ENCODE measurements around the gene PATJ. TPM values are rescaled to one million over a fixed set of nuclear protein-coding genes. Genes with fewer than 3 reads are reported as not detected.
A peak's percentile ranks its signal among the peaks of the same experiment; 100 is the strongest.

Gene PATJ
- total and polyA plus RNA-seq, 5 donors: 36.3 to 72.3 (median 51.8) TPM

DNA sequence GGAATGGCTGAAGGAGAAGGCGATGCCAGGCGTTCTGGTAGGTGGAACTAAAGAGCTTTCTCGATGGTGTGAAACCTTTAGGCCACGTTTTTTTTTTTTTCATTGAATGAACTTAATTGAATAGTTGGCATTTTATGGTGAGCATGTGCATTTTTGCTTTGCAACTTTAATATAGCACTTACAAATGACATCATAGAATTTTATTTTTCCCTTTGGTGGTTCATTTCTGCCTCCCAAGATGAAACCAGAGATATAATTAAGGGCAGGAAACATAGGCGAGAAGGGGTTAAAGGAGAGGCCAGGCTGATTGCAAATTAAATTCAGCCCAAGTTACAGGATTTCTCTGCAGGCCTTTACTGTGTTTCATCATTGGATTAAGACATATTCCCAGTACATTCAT is 366.8 kb downstream of the PATJ start:
- intact Hi-C loops (cut with DNase I): no loop called here
- ATAC-seq (no peak), DNase-seq (no peak)
- no peak overlapping the region for H3K27ac ChIP-seq (ENCODE audit: low read length)
- no peak overlapping the region for H3K4me3 ChIP-seq (ENCODE audit: low read length)
- H3K27me3 ChIP-seq (ENCODE audit: control insufficient read depth, insufficient read depth): no peaks in the 10 kb centered on the region
- H3K4me1 ChIP-seq (ENCODE audit: control insufficient read depth, insufficient read depth, low read length): peaks cover 1% of the 10 kb centered on the region
- 87% methylated on average over 5 of the region's 5 CpGs for WGBS
- no peaks in the 10 kb centered on the region for H3K9me3 ChIP-seq (ENCODE audit: control insufficient read depth, low read length)

GRCh38 chr1:62110198-62110817 is 368.0 kb downstream of the PATJ start:
- intact Hi-C loops (cut with DNase I): no loop called here
- WGBS: 78% methylated on average over 11 of the region's 11 CpGs
- no peaks in the 10 kb centered on the region for H3K27me3 ChIP-seq (ENCODE audit: control insufficient read depth, insufficient read depth)

DNA sequence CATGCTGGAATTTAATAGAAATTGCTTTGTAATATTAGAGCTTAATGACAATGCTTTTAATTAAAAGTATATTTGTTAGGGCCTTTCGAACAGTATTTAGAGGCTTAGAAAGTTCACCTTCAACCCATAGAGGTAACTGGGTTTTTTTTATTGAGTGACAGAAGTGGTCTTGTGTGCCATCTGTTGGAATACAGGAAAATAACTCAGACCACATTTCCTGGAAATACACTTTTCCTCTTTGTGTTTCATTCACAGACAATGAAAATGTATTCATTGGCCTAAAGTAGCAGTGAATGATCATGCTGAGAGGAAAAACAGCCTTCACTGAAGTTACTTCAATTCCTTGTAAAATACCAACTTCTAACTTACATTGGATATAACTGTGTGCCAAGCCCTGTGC is 368.8 kb downstream of the PATJ start:
- H3K4me3 ChIP-seq (ENCODE audit: low read length): no peak overlapping the region
- no peaks in the 10 kb centered on the region for H3K9me3 ChIP-seq (ENCODE audit: control insufficient read depth, low read length)
- no peaks in the 10 kb centered on the region for H3K27me3 ChIP-seq (ENCODE audit: control insufficient read depth, insufficient read depth)
- ATAC-seq: no peak
- DNase-seq: no peak
- intact Hi-C loops (cut with DNase I): no loop called here
- WGBS: 99% methylated on average over 1 of the region's 1 CpG
- no peaks in the 10 kb centered on the region for H3K4me1 ChIP-seq (ENCODE audit: control insufficient read depth, insufficient read depth, low read length)
- no peak overlapping the region for H3K27ac ChIP-seq (ENCODE audit: low read length)

More at GRCh38 chr1:62110198-62110817, 368.0 kb downstream of the PATJ start:
- peaks cover under 1% of the 10 kb centered on the region for H3K4me1 ChIP-seq (ENCODE audit: control insufficient read depth, insufficient read depth, low read length)
- H3K27ac ChIP-seq (ENCODE audit: low read length): no peak overlapping the region
- no peak for ATAC-seq
- DNase-seq: no peak
- H3K4me3 ChIP-seq (ENCODE audit: low read length): no peak overlapping the region
- no peaks in the 10 kb centered on the region for H3K9me3 ChIP-seq (ENCODE audit: control insufficient read depth, low read length)

DNA sequence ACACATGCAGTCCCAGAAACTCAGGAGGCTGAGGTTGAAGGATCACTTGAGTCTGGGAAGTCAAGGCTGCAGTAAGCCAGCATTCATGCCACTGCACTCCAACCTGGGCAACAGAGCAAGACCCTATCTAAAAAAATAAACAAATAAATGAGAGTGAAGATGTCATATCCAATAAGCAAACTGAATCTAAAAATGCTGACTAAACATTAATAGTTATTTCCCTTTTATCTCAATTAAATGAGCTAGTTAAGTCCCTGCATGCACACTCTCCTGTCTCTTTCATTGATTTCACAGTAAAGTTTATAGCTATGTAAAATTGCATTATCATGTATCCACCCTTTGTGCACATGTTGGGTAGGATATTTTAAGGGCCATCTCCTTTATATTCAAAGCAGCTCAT is 371.2 kb downstream of the PATJ start:
- H3K27ac ChIP-seq (ENCODE audit: low read length): no peak overlapping the region
- no peaks in the 10 kb centered on the region for H3K9me3 ChIP-seq (ENCODE audit: control insufficient read depth, low read length)
- no peak overlapping the region for H3K4me3 ChIP-seq (ENCODE audit: low read length)
- no peaks in the 10 kb centered on the region for H3K4me1 ChIP-seq (ENCODE audit: control insufficient read depth, insufficient read depth, low read length)
- no peaks in the 10 kb centered on the region for H3K27me3 ChIP-seq (ENCODE audit: control insufficient read depth, insufficient read depth)
- DNase-seq: no peak
- intact Hi-C loops (cut with DNase I): no loop called here
- no peak for ATAC-seq

DNA sequence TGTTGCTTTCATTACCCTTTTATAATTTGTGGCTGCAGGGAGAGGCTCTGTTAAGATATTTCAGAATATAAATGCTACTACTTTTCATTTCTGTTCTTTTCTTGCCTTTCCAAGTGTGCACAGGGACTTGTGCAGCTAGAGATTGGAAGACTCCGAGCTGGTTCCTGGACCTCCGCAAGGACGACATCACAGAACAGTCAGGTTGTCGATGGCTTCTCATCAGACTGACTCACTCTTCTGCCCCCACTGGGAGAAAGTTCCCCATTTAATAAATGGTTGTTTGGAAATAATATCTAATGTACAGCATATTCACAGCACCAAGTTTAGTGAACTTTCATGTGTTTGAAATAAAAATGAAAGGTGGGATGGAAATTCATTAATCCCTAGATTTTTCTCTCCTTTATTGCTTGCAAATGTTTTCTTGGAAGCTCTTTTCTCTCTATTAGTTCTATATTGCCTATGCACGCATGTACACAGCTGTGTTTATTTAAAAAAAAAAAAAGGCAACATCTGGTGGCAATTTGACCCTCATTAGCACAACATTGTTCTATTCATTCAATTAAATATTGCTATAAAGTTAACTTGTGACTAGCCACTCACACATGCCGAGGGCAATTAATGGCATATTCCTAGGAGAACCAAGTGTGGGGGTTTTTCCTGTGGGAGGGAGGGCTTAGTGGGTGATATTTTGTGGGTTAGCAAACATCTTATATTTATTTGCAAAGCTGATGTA is 374.9 kb downstream of the PATJ start:
- no peak overlapping the region for H3K4me3 ChIP-seq (ENCODE audit: low read length)
- intact Hi-C loops (cut with DNase I): no loop called here
- ATAC-seq (no peak), DNase-seq (no peak)
- 87% methylated on average over 6 of the region's 6 CpGs for WGBS
- no peaks in the 10 kb centered on the region for H3K27me3 ChIP-seq (ENCODE audit: control insufficient read depth, insufficient read depth)
- H3K9me3 ChIP-seq (ENCODE audit: control insufficient read depth, low read length): no peaks in the 10 kb centered on the region
- no peak overlapping the region for H3K27ac ChIP-seq (ENCODE audit: low read length)
- no peaks in the 10 kb centered on the region for H3K4me1 ChIP-seq (ENCODE audit: control insufficient read depth, insufficient read depth, low read length)

DNA sequence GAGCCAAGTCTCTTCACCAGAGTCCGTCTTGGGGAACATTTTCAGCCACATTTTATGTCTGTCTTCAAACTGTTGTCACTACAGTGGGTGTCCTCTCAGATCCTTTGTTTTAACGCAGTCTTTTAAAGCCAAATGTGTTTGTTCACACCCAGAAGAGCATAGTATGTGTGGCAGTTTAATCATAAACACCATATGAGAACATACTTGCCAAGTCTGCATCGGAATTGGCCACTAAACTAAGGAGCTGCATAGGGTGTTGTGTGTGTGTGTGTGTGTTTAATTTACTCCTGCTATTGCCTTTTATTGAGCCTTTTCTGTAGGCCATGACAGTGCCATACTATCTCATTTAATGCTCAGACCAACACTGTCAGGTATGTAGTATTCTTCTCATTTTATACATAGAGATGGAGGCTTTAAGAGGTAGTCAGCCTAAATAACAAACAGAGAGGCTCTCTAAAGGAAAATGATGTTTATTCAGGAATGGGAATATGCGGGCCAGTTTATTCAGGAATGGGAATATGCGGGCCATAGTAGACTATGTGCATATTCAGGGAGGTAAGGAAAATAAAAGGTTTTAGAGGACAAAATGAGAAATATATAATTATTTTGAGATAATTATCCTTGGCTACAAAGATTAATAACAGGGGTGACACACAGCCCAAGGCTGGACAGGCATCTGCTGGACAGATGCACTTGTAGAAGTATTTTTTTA is 384.5 kb downstream of the PATJ start:
- H3K27ac ChIP-seq (ENCODE audit: low read length): no peak overlapping the region
- no peaks in the 10 kb centered on the region for H3K4me1 ChIP-seq (ENCODE audit: control insufficient read depth, insufficient read depth, low read length)
- H3K27me3 ChIP-seq (ENCODE audit: control insufficient read depth, insufficient read depth): no peaks in the 10 kb centered on the region
- intact Hi-C loops (cut with DNase I): no loop called here
- 90% methylated on average over 5 of the region's 5 CpGs for WGBS
- ATAC-seq (no peak), DNase-seq (no peak)
- H3K9me3 ChIP-seq (ENCODE audit: control insufficient read depth, low read length): no peaks in the 10 kb centered on the region
- H3K4me3 ChIP-seq (ENCODE audit: low read length): no peak overlapping the region

DNA sequence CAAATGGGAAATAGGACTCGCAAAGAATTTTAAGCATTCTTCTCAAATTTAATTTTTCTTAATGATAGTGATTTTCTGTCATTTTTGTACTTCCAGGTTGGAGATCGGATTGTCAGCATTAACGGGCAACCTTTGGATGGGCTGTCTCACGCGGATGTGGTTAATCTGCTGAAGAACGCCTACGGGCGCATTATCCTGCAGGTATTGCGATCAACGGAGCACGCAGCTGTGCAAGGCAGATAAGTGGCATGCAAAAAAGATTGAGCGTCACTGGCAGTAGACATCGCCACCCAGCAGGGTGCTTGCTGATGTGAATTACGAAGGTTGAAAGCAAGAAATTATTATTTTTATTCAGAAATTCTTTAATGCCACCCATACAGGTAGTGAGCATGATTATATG is 386.5 kb downstream of the PATJ start:
- Histone ChIP-seq H3K27me3 (ENCODE audit: control insufficient read depth, insufficient read depth) (no peaks in the 10 kb centered on the region), H3K4me1 (ENCODE audit: control insufficient read depth, insufficient read depth, low read length) (no peaks in the 10 kb centered on the region), H3K9me3 (ENCODE audit: control insufficient read depth, low read length) (no peaks in the 10 kb centered on the region), H3K27ac (ENCODE audit: low read length) (no peak overlapping the region), H3K4me3 (ENCODE audit: low read length) (no peak overlapping the region)
- 93% methylated on average over 14 of the region's 14 CpGs for WGBS
- DNase-seq (no peak), ATAC-seq (no peak)
- intact Hi-C loops (cut with DNase I): no loop called here

DNA sequence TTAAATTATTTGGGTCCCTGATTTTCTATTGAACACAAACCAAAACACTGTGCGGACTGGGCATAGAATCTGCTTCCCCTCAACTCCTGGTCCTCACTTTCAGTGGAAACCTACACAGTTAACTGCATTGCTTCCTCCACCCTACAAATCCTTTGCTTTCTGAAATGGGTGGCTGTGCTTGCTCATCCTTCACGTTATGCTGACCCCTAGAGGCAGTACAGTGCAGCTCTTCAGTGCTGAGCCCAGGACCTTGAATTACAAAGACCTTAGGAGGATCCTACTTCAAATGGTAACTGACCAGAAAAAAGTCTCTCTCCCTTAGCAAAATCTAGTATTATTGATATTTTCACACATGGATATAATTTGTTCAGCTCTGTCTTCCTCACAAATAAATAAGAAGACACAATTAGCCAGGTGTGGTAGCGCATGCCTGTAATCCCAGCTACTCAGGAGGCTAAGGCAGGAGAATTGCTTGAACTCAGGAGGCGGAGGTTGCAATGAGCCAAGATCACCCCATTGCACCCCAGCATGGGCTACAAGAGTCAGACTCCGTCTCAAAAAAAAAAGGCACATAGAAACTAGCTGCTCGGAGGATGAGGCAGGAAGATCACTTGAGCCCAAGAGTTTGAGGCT is 388.9 kb downstream of the PATJ start:
- no peaks in the 10 kb centered on the region for H3K4me1 ChIP-seq (ENCODE audit: control insufficient read depth, insufficient read depth, low read length)
- no peak overlapping the region for H3K27ac ChIP-seq (ENCODE audit: low read length)
- ATAC-seq (peak; percentile 70 to 80), DNase-seq (no peak)
- 69% methylated on average over 6 of the region's 6 CpGs for WGBS
- H3K27me3 ChIP-seq (ENCODE audit: control insufficient read depth, insufficient read depth): no peaks in the 10 kb centered on the region
- H3K4me3 ChIP-seq (ENCODE audit: low read length): no peak overlapping the region
- intact Hi-C loops (cut with DNase I): loop anchor here in 1 of 4 donors (10.0 kb wide), 1 partner anchor 46 kb away; no protein-coding TSS in a partner anchor
- H3K9me3 ChIP-seq (ENCODE audit: control insufficient read depth, low read length): no peaks in the 10 kb centered on the region

DNA sequence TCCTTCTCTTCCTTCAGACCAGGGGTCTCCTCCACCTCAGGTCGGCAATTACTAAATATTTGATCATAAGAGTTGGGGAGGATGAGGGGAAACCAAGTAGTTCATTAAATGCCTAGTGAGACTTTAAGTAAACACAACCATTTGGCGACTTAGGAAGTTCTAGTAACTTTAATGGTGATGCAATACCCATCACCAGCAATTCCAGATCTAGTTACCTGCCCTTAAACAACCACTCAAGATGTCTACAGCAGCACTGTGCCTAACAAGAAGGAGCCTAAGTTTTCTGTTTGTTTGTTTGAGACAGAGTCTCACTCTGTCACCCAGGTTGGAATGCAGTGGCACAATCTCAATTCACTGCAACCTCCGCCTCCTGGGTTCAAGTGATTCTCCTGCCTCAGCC is 395.7 kb downstream of the PATJ start:
- Histone ChIP-seq H3K4me1 (ENCODE audit: control insufficient read depth, insufficient read depth, low read length) (no peaks in the 10 kb centered on the region), H3K27ac (ENCODE audit: low read length) (no peak overlapping the region), H3K4me3 (ENCODE audit: low read length) (no peak overlapping the region), H3K9me3 (ENCODE audit: control insufficient read depth, low read length) (no peaks in the 10 kb centered on the region), H3K27me3 (ENCODE audit: control insufficient read depth, insufficient read depth) (no peaks in the 10 kb centered on the region)
- no peak for ATAC-seq
- 83% methylated on average over 3 of the region's 3 CpGs for WGBS
- no peak for DNase-seq
- intact Hi-C loops (cut with DNase I): loop anchor here in 1 of 4 donors (10.0 kb wide), 1 partner anchor 53 kb away; no protein-coding TSS in a partner anchor

DNA sequence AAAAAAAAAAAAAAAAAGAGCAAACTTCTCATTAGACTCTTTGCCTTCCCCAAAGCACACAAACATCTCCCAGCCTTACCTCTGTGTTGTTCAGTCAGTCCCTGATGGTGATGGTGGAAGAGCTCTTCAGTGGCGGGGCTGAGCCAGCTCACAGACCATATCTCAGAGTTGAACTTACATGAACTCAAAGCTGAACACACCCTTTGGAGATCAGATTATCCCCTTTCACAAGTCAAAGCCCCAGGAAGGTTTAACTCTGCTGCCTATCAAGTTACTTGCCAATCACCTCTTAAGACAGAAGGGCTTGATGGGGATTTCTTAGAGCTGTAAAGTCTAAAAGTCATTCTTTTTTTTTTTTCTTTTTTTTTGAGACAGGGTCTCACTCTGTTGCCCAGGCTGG is 397.1 kb downstream of the PATJ start:
- intact Hi-C loops (cut with DNase I): loop anchor here in 1 of 4 donors (10.0 kb wide), 1 partner anchor 55 kb away; no protein-coding TSS in a partner anchor
- no peak overlapping the region for H3K4me3 ChIP-seq (ENCODE audit: low read length)
- no peaks in the 10 kb centered on the region for H3K27me3 ChIP-seq (ENCODE audit: control insufficient read depth, insufficient read depth)
- H3K9me3 ChIP-seq (ENCODE audit: control insufficient read depth, low read length): no peaks in the 10 kb centered on the region
- peaks cover 2% of the 10 kb centered on the region for H3K4me1 ChIP-seq (ENCODE audit: control insufficient read depth, insufficient read depth, low read length)
- WGBS: 83% methylated on average over 1 of the region's 1 CpG
- ATAC-seq (no peak), DNase-seq (no peak)
- H3K27ac ChIP-seq (ENCODE audit: low read length): no peak overlapping the region

GRCh38 chr1:62140666-62141065 is 398.4 kb downstream of the PATJ start:
- no peak for ATAC-seq
- no peaks in the 10 kb centered on the region for H3K9me3 ChIP-seq (ENCODE audit: control insufficient read depth, low read length)
- H3K4me1 ChIP-seq (ENCODE audit: control insufficient read depth, insufficient read depth, low read length): peaks cover 2% of the 10 kb centered on the region
- 83% methylated on average over 4 of the region's 4 CpGs for WGBS
- intact Hi-C loops (cut with DNase I): no loop called here
- no peak overlapping the region for H3K27ac ChIP-seq (ENCODE audit: low read length)
- no peak for DNase-seq
- H3K27me3 ChIP-seq (ENCODE audit: control insufficient read depth, insufficient read depth): no peaks in the 10 kb centered on the region
- H3K4me3 ChIP-seq (ENCODE audit: low read length): no peak overlapping the region

Data from right cardiac atrium (tissue), 5 donors.